Prostate gland (tissue), 2 donors: ENCODE data around the gene CYTH4. TPM values are rescaled to one million over a fixed set of nuclear protein-coding genes. Genes with fewer than 3 reads are reported as not detected.

Source experiments
- DNase-seq: peaks from one replicate; pipeline ENCODE4 v3.0.0-alpha.2; 2019; ENCODE audit warnings: low spot score
- H3K27ac ChIP-seq, 2 donors: fragments of 200-600 bp; sonication (generic); 2 replicates each; pipeline ENCODE4 v1.5.1; 2017 to 2019
- H3K27me3 ChIP-seq: fragments of 200-600 bp; sonication (generic); replicated peaks from 2 replicates; pipeline ENCODE4 v1.5.1; 2019; ENCODE audit not compliant: insufficient read depth
- H3K36me3 ChIP-seq, 2 donors: fragments of 200-600 bp; sonication (generic); 1 replicate in 1 of 2; 2 replicates in 1 of 2; pipeline versions ENCODE4 v1.5.1 to v1.8.1; 2017 to 2019
- H3K4me1 ChIP-seq: fragments of 200-600 bp; sonication (generic); replicated peaks from 2 replicates; pipeline ENCODE4 v1.5.1; 2019
- H3K4me3 ChIP-seq, 2 donors: fragments of 200-600 bp; sonication (generic); 2 replicates each; pipeline ENCODE4 v1.5.1; 2017 to 2019
- H3K9me3 ChIP-seq: fragments of 200-600 bp; sonication (generic); 2 replicates; pipeline ENCODE4 v1.5.1; 2017
- CTCF ChIP-seq, 4 experiments: fragments of 200-600 bp in 2 of 4; fragments of 450-650 bp in 2 of 4; sonication (generic) in 2 of 4; IDR thresholded peaks; 1 replicate in 3 of 4; 2 replicates in 1 of 4; pipeline ENCODE4 v1.5.1; 2016 to 2019; ENCODE audit warnings: antibody characterized with exemption in 4 of 4, mild to moderate bottlenecking in 2 of 4, moderate library complexity in 2 of 4
- POLR2A ChIP-seq: fragments of 450-650 bp; IDR thresholded peaks from one replicate; pipeline ENCODE4 v1.6.1; 2016; ENCODE audit warnings: antibody characterized with exemption, mild to moderate bottlenecking
- POLR2AphosphoS5 ChIP-seq: sonication (generic); formaldehyde crosslinking; IDR thresholded peaks from one replicate; pipeline ENCODE4 v1.6.1; 2017; ENCODE audit warnings: antibody characterized with exemption
- WGBS: methylation state at CpG from one replicate; pipeline ENCODE4 v1.1.5; 2018; 5-methylcytosine and 5-hydroxymethylcytosine counted together
- intact Hi-C: fragments of 100-400 bp; cut with DNase I; formaldehyde crosslinking; loops from one replicate; pipeline ENCODE4 v1.14.2; 2022
- total RNA-seq, 2 donors: library from RNA; depleted of rRNA; stranded (reverse); fragments of >200 nt; gene quantifications; one replicate each; pipeline ENCODE4 v1.1.0, GENCODE V29; 2016

The CYTH4 gene
- total RNA-seq, 2 donors from 2014 or later = 4.7 to 5.5 TPM

GRCh38 chr22:37237371-37238268 is 44.7 kb upstream of the CYTH4 start:
- no peaks in the 10 kb centered on the region for H3K9me3 ChIP-seq
- intact Hi-C loops = no loop called here
- H3K4me3 ChIP-seq = no peak overlapping the region
- no peaks in the 10 kb centered on the region for H3K27me3 ChIP-seq
- WGBS = 84% methylated on average over 20 of the region's 20 CpGs
- DNase-seq = no peak
- no peaks in the 10 kb centered on the region for H3K4me1 ChIP-seq
- TF ChIP-seq POLR2AphosphoS5 = no peak
- TF ChIP-seq CTCF (IDR thresholded peaks at IDR 0.05) = no peak
- TF ChIP-seq POLR2A = no peak
- no peaks in the 10 kb centered on the region for H3K36me3 ChIP-seq
- no peak overlapping the region for H3K27ac ChIP-seq

- TF ChIP-seq POLR2AphosphoS5 (no peak), CTCF (IDR thresholded peaks at IDR 0.05) (no peak), POLR2A (no peak)
- no peaks in the 10 kb centered on the region for H3K27me3 ChIP-seq
- H3K36me3 ChIP-seq = no peaks in the 10 kb centered on the region
- intact Hi-C loops = no loop called here
- 79% methylated on average over 10 of the region's 10 CpGs for whole genome bisulfite sequencing
- no peak for DNase-seq
- H3K27ac ChIP-seq = no peak overlapping the region
- no peaks in the 10 kb centered on the region for H3K4me1 ChIP-seq
- no peaks in the 10 kb centered on the region for H3K9me3 ChIP-seq
- no peak overlapping the region for H3K4me3 ChIP-seq
Observed at GRCh38 chr22:37239336-37240239, 42.7 kb upstream of the CYTH4 start.

GRCh38 chr22:37240240-37240940 is 41.9 kb upstream of the CYTH4 start:
- no peak overlapping the region for H3K27ac ChIP-seq

GRCh38 chr22:37240941-37241320 is 41.4 kb upstream of the CYTH4 start:
- Histone ChIP-seq H3K36me3 (no peaks in the 10 kb centered on the region), H3K4me3 (no peak overlapping the region), H3K9me3 (no peaks in the 10 kb centered on the region), H3K4me1 (no peaks in the 10 kb centered on the region), H3K27ac (no peak overlapping the region), H3K27me3 (no peaks in the 10 kb centered on the region)
- no peak for TF ChIP-seq POLR2A
- no peak for TF ChIP-seq POLR2AphosphoS5
- no peak for TF ChIP-seq CTCF (IDR thresholded peaks at IDR 0.05)
- no peak for DNase-seq
- 80% methylated on average over 7 of the region's 7 CpGs for WGBS
- intact Hi-C loops = no loop called here

More at GRCh38 chr22:37240240-37240940, 41.9 kb upstream of the CYTH4 start:
- Histone ChIP-seq H3K9me3 (no peaks in the 10 kb centered on the region), H3K27me3 (no peaks in the 10 kb centered on the region), H3K4me3 (no peak overlapping the region), H3K36me3 (no peaks in the 10 kb centered on the region), H3K4me1 (no peaks in the 10 kb centered on the region)
- intact Hi-C loops = no loop called here
- DNase-seq = no peak
- TF ChIP-seq CTCF (IDR thresholded peaks at IDR 0.05) (no peak), POLR2A (no peak), POLR2AphosphoS5 (no peak)
- WGBS = 81% methylated on average over 11 of the region's 11 CpGs
